OCI-LY1 (cell line): ENCODE data around the gene MAP4K1.
A peak's percentile ranks its signal among the peaks of the same experiment; 100 is the strongest.

Experiments used
- H2AFZ ChIP-seq: fragments of 200-600 bp; sonication (generic), shearing (Covaris generic); 2 replicates; pipeline ENCODE4 v1.6.0; 2014; ENCODE audit warnings: antibody characterized with exemption, mild to moderate bottlenecking, low read length
- H3F3A ChIP-seq: fragments of 200-600 bp; sonication (generic), shearing (Covaris generic); 2 replicates; pipeline ENCODE4 v1.6.0; 2014; ENCODE audit warnings: mild to moderate bottlenecking, antibody characterized with exemption, low read length, moderate library complexity; ENCODE audit not compliant: insufficient read depth
- H3K27ac ChIP-seq: fragments of 200-600 bp; sonication (generic); 2 replicates; pipeline ENCODE4 v1.5.1; 2014; ENCODE audit warnings: low read length, mixed run types, mild to moderate bottlenecking, low read depth; ENCODE audit not compliant: poor library complexity, severe bottlenecking
- H3K27me3 ChIP-seq: fragments of 200-600 bp; sonication (generic); 2 replicates; pipeline ENCODE4 v1.6.0; 2014; ENCODE audit warnings: antibody characterized with exemption, mild to moderate bottlenecking, low read length, moderate library complexity; ENCODE audit not compliant: insufficient read depth
- H3K36me3 ChIP-seq: fragments of 200-600 bp; sonication (generic); 2 replicates; pipeline ENCODE4 v1.6.1; 2014; ENCODE audit warnings: mild to moderate bottlenecking, antibody characterized with exemption, low read length, moderate library complexity, mixed read lengths; ENCODE audit not compliant: insufficient read depth
- H3K4me1 ChIP-seq: fragments of 200-600 bp; sonication (generic); 2 replicates; pipeline ENCODE4 v1.5.1; 2014; ENCODE audit warnings: mild to moderate bottlenecking, low read length, moderate library complexity; ENCODE audit not compliant: insufficient read depth, severe bottlenecking
- H3K4me2 ChIP-seq: fragments of 200-600 bp; sonication (generic), shearing (Covaris generic); 2 replicates; pipeline ENCODE4 v1.6.1; 2014; ENCODE audit warnings: low read length
- H3K4me3 ChIP-seq: fragments of 200-600 bp; sonication (generic); 2 replicates; pipeline ENCODE4 v1.5.1; 2014; ENCODE audit warnings: low read length, low read depth, mild to moderate bottlenecking, mixed read lengths; ENCODE audit not compliant: poor library complexity, severe bottlenecking
- H3K79me2 ChIP-seq: fragments of 200-600 bp; shearing (Covaris generic); 2 replicates; pipeline ENCODE4 v1.6.1; 2016; ENCODE audit warnings: mixed run types, low read length, mixed read lengths; ENCODE audit not compliant: insufficient read depth
- H3K9ac ChIP-seq: fragments of 200-600 bp; sonication (generic), shearing (Covaris generic); 2 replicates; pipeline ENCODE4 v1.6.1; 2014; ENCODE audit warnings: mild to moderate bottlenecking, low read length, mixed read lengths
- H3K9me2 ChIP-seq: fragments of 200-600 bp; sonication (generic), shearing (Covaris generic); 2 replicates; pipeline ENCODE4 v1.6.1; 2014; ENCODE audit warnings: low read depth, mild to moderate bottlenecking, low read length, mixed read lengths
- H3K9me3 ChIP-seq: fragments of 200-600 bp; shearing (Covaris generic); 2 replicates; pipeline ENCODE4 v1.6.1; 2014; ENCODE audit warnings: low read length, mixed read lengths
- H4K20me1 ChIP-seq: fragments of 200-600 bp; sonication (generic), shearing (Covaris generic); 2 replicates; pipeline ENCODE4 v1.6.0; 2016; ENCODE audit warnings: mild to moderate bottlenecking, low read length; ENCODE audit not compliant: insufficient read depth
- EZH2 ChIP-seq: fragments of 200-600 bp; sonication (generic), shearing (Covaris generic); IDR thresholded peaks from 2 replicates; pipeline ENCODE4 v1.8.0; 2017; ENCODE audit warnings: borderline replicate concordance, mixed run types, mild to moderate bottlenecking, antibody characterized with exemption, low read length, moderate library complexity, mixed read lengths
- TF ChIP-seq, protein P1 (sequence below): fragments of 200-600 bp; sonication (generic), shearing (Covaris generic); IDR thresholded peaks from 2 replicates; pipeline ENCODE4 v1.5.1; 2017; ENCODE audit warnings: mild to moderate bottlenecking, antibody characterized with exemption, low read length, moderate library complexity, mixed read lengths

Gene MAP4K1

DNA sequence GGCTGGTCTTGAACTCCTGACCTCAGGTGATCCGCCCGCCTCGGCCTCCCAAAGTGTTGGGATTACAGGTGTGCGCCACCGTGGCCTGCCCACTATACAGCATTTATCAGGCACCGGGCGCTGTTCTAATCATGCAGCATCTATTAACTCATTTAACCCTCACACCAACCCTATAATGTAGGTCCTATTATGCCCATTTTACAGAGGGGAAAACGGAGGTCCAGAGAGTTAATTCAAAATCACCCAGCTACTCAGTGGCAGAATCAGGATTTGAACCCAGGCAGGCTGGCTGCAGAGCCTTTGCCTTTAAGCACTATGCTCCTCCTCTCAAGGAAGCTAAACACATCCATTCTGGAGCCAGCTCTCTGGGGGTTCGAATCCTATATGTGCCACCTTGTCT is 54.3 kb downstream of the MAP4K1 start:
- Histone ChIP-seq H3K9ac (no peak overlapping the region), H3K79me2 (no peaks in the 10 kb centered on the region), H3K27me3 (peaks cover 8% of the 10 kb centered on the region; the same call in 1 of the 2 replicates), H3K36me3 (no peaks in the 10 kb centered on the region), H3K4me1 (peaks cover 25% of the 10 kb centered on the region), H3K27ac (no peak overlapping the region), H3K4me2 (no peak overlapping the region), H3F3A (0 out of 2 replicates have a peak, but pooled peaks cover 2% of the 10 kb centered on the region), H2AFZ (no peak overlapping the region), H3K9me3 (no peaks in the 10 kb centered on the region), H3K4me3 (no peak overlapping the region), H4K20me1 (no peaks in the 10 kb centered on the region), H3K9me2 (no peaks in the 10 kb centered on the region)
- TF ChIP-seq, protein P1, sequence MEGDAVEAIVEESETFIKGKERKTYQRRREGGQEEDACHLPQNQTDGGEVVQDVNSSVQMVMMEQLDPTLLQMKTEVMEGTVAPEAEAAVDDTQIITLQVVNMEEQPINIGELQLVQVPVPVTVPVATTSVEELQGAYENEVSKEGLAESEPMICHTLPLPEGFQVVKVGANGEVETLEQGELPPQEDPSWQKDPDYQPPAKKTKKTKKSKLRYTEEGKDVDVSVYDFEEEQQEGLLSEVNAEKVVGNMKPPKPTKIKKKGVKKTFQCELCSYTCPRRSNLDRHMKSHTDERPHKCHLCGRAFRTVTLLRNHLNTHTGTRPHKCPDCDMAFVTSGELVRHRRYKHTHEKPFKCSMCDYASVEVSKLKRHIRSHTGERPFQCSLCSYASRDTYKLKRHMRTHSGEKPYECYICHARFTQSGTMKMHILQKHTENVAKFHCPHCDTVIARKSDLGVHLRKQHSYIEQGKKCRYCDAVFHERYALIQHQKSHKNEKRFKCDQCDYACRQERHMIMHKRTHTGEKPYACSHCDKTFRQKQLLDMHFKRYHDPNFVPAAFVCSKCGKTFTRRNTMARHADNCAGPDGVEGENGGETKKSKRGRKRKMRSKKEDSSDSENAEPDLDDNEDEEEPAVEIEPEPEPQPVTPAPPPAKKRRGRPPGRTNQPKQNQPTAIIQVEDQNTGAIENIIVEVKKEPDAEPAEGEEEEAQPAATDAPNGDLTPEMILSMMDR = no peak
- TF ChIP-seq EZH2 = no peak

DNA sequence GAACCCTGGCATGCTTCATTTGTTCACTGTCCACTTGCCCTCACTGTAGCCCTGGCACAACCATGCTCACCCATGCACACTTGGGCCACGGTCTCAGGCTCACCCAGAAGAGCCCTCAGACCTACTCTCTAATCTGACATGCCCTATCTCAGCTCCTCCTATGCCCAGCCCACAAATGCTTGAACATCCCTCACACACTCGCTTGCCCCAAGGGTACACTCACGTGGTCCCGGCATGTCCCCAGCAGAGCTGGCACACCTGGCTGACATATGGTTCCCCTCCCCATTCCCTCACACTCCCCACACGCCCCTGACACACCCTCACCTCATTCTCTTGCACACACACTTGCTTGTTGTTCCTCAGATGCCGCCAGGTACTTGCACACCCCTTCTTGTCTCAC is 55.7 kb downstream of the MAP4K1 start:
- Histone ChIP-seq H3K9ac (no peak overlapping the region), H3K27me3 (peaks cover 8% of the 10 kb centered on the region; the same call in 1 of the 2 replicates), H3K4me3 (no peak overlapping the region), H3F3A (0 out of 2 replicates have a peak, but pooled peaks cover 2% of the 10 kb centered on the region), H3K27ac (no peak overlapping the region), H4K20me1 (no peaks in the 10 kb centered on the region), H3K79me2 (no peaks in the 10 kb centered on the region), H2AFZ (no peak overlapping the region), H3K4me2 (no peak overlapping the region), H3K4me1 (peaks cover 29% of the 10 kb centered on the region), H3K9me3 (no peaks in the 10 kb centered on the region), H3K9me2 (no peaks in the 10 kb centered on the region), H3K36me3 (no peaks in the 10 kb centered on the region)
- TF ChIP-seq, protein P1 = no peak
- no peak for TF ChIP-seq EZH2

DNA sequence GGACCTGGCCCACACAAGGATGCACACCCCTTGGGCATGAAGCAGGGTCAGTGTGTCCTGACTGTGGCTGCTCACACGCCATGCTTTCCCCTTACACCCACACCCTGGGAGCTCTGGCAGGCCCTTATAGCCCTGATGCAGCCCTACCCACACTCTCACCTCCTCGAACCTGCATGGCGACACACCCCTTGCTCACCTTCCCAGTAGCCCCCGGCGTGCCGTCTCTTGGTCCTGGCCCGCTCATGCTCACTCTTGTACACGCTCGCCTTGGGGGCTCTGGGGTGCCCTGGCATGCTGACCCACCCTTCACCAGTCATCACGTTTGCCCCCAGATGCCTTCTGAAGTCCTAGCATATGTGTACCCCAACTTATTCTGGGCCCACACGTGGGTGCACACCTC is 56.1 kb downstream of the MAP4K1 start:
- Histone ChIP-seq H3K27ac (no peak overlapping the region), H3K79me2 (no peaks in the 10 kb centered on the region), H3K27me3 (peaks cover 8% of the 10 kb centered on the region; the same call in 1 of the 2 replicates), H3F3A (0 out of 2 replicates have a peak, but pooled peaks cover 2% of the 10 kb centered on the region), H3K36me3 (no peaks in the 10 kb centered on the region), H3K9me3 (no peaks in the 10 kb centered on the region), H3K4me3 (no peak overlapping the region), H3K4me1 (peaks cover 29% of the 10 kb centered on the region), H4K20me1 (no peaks in the 10 kb centered on the region), H2AFZ (no peak overlapping the region), H3K4me2 (peak overlapping the region; percentile 45; the same call in 1 of the 2 replicates), H3K9me2 (no peaks in the 10 kb centered on the region), H3K9ac (no peak overlapping the region)
- TF ChIP-seq, protein P1 = no peak
- TF ChIP-seq EZH2 = no peak
